Measurements from ENCODE around the gene TSSK1B.

- TF ChIP-seq EZH2phosphoT487 (IDR thresholded peaks at IDR 0.05; ENCODE audit: unreplicated experiment) (no peak), CTCF (conservative IDR thresholded peaks at IDR 0.05; ENCODE audit: low read depth in 2 of 2) (peak; percentile 25 to 34; a peak in 2 of 4 replicates), POLR2AphosphoS5 (IDR thresholded peaks at IDR 0.05; ENCODE audit: low read depth) (no peak), EZH2 (IDR thresholded peaks at IDR 0.05; ENCODE audit: low read depth, unreplicated experiment) (no peak), CREB1 (CRISPR knock-in tag; IDR thresholded peaks at IDR 0.05; ENCODE audit: low read depth) (no peak)
Measured at GRCh38 chr5:113447498-113448050, 12.8 kb upstream of the TSSK1B start.

Data from GM23338 (cell line).